IMR-90 (cell line): Measurements from ENCODE around the gene PGK1. TPM values are rescaled to one million over a fixed set of nuclear protein-coding genes. Genes with fewer than 3 reads are reported as not detected.

Source experiments
- ATAC-seq: fragments of 200-7000 bp; cut with Tn5 transposase; 2 replicates; pipeline ENCODE4 v1.9.1; 2020; ENCODE audit warnings: low read depth, mild to moderate bottlenecking, moderate library complexity
- BruUV-seq: library from RNA; stranded (reverse); fragments of 400-500 nt; replicated peaks from 2 replicates; lab custom pipeline; 2021; lab: Mats Ljungman, UMichigan
- CTCF ChIA-PET: fragments of 300-600 bp; formaldehyde crosslinking; extraction: SDS; loops from one replicate; lab custom pipeline; 2021; ENCODE audit warnings: antibody characterized with exemption; lab: Yijun Ruan, JAX
- POLR2A ChIA-PET: fragments of 300-600 bp; sonication (Branson Sonifier 250); formaldehyde crosslinking; loops from one replicate; lab custom pipeline; 2022; ENCODE audit warnings: antibody characterized with exemption; ENCODE audit not compliant: unreplicated experiment; lab: Charles Lee
- DNase-seq: peaks from one replicate; pipeline ENCODE4 v3.0.0; 2013
- H2AFZ ChIP-seq: replicated peaks from 2 replicates; pipeline ENCODE3; 2013; ENCODE audit warnings: low read length, mild to moderate bottlenecking; ENCODE audit not compliant: poor library complexity
- H2AK5ac ChIP-seq: 2 replicates; pipeline ENCODE4 v1.6.1; 2013; ENCODE audit warnings: low read depth, low read length, inconsistent platforms
- H2AK9ac ChIP-seq: replicated peaks from 2 replicates; pipeline ENCODE3; 2013; ENCODE audit warnings: mild to moderate bottlenecking, low read depth, low read length, moderate library complexity; ENCODE audit not compliant: poor library complexity
- H2BK120ac ChIP-seq: 2 replicates; pipeline ENCODE4 v1.6.1; 2013; ENCODE audit warnings: low read depth, low read length, inconsistent platforms
- H2BK15ac ChIP-seq: 3 replicates; pipeline ENCODE4 v1.6.1; 2013; ENCODE audit warnings: low read depth, low read length, inconsistent platforms
- H2BK20ac ChIP-seq: 2 replicates; pipeline ENCODE4 v1.6.1; 2013; ENCODE audit warnings: low read depth, mild to moderate bottlenecking, inconsistent platforms, low read length, moderate library complexity
- H2BK5ac ChIP-seq: 2 replicates; pipeline ENCODE4 v1.6.1; 2013; ENCODE audit warnings: mild to moderate bottlenecking, low read depth, low read length, inconsistent platforms; ENCODE audit not compliant: poor library complexity, severe bottlenecking
- H3K14ac ChIP-seq: replicated peaks from 2 replicates; pipeline ENCODE4 v1.6.1; 2013; ENCODE audit warnings: low read depth, low read length, inconsistent platforms
- H3K18ac ChIP-seq: 2 replicates; pipeline ENCODE4 v1.6.1; 2013; ENCODE audit warnings: low read depth, low read length, control low read depth
- H3K23ac ChIP-seq: 2 replicates; pipeline ENCODE4 v1.6.1; 2013; ENCODE audit warnings: low read depth, low read length, inconsistent platforms
- H3K27ac ChIP-seq: 2 replicates; pipeline ENCODE4 v1.5.1; 2013; ENCODE audit warnings: mild to moderate bottlenecking, control low read depth, low read length; ENCODE audit not compliant: insufficient read depth
- H3K27me3 ChIP-seq: 2 replicates; pipeline ENCODE4 v1.6.1; 2013; ENCODE audit warnings: low read length; ENCODE audit not compliant: control insufficient read depth, insufficient read depth
- H3K36me3 ChIP-seq: 2 replicates; pipeline ENCODE4 v1.6.1; 2013; ENCODE audit warnings: low read length, mixed read lengths; ENCODE audit not compliant: control insufficient read depth, insufficient read depth
- H3K4ac ChIP-seq: 2 replicates; pipeline ENCODE4 v1.6.1; 2013; ENCODE audit warnings: low read depth, low read length, inconsistent platforms
- H3K4me1 ChIP-seq: 2 replicates; pipeline ENCODE4 v1.6.1; 2013; ENCODE audit warnings: low read length, mixed read lengths; ENCODE audit not compliant: control insufficient read depth, insufficient read depth
- H3K4me2 ChIP-seq: 2 replicates; pipeline ENCODE4 v1.6.1; 2013; ENCODE audit warnings: low read depth, mild to moderate bottlenecking, control low read depth, low read length, moderate library complexity
- H3K4me3 ChIP-seq: 2 replicates; pipeline ENCODE4 v1.5.1; 2013; ENCODE audit warnings: low read depth, mild to moderate bottlenecking, control low read depth, low read length, moderate library complexity; ENCODE audit not compliant: insufficient read depth
- H3K56ac ChIP-seq: 2 replicates; pipeline ENCODE4 v1.6.1; 2013; ENCODE audit warnings: low read length, inconsistent platforms; ENCODE audit not compliant: insufficient read depth; ENCODE audit errors: extremely low read depth
- H3K79me1 ChIP-seq, 2 experiments: 2 replicates each; pipeline ENCODE4 v1.6.1; 2013; ENCODE audit warnings: low read length in 2 of 2, inconsistent platforms in 1 of 2, low read depth in 1 of 2
- H3K9ac ChIP-seq: 2 replicates; pipeline ENCODE4 v1.6.1; 2013; ENCODE audit warnings: low read depth, low read length, control low read depth
- H3K9me1 ChIP-seq: 2 replicates; pipeline ENCODE4 v1.6.1; 2013; ENCODE audit warnings: low read length, inconsistent platforms; ENCODE audit not compliant: insufficient read depth
- H3K9me3 ChIP-seq: 2 replicates; pipeline ENCODE4 v1.6.1; 2013; ENCODE audit warnings: low read length; ENCODE audit not compliant: control insufficient read depth, insufficient read depth
- H4K20me1 ChIP-seq: 2 replicates; pipeline ENCODE4 v1.6.1; 2013; ENCODE audit warnings: low read length, inconsistent platforms; ENCODE audit not compliant: insufficient read depth
- H4K5ac ChIP-seq: 2 replicates; pipeline ENCODE4 v1.6.1; 2013; ENCODE audit warnings: mild to moderate bottlenecking, low read depth, low read length, control low read depth
- H4K8ac ChIP-seq, 2 experiments: 2 replicates each; pipeline ENCODE4 v1.6.1; 2013; ENCODE audit warnings: low read depth in 2 of 2, low read length in 2 of 2, control low read depth in 1 of 2, inconsistent platforms in 1 of 2
- H4K91ac ChIP-seq: 2 replicates; pipeline ENCODE4 v1.6.1; 2013; ENCODE audit warnings: low read depth, low read length, inconsistent platforms; ENCODE audit not compliant: insufficient read depth
- CEBPB ChIP-seq: IDR thresholded peaks from 2 replicates; pipeline ENCODE4 v1.6.1; 2012; ENCODE audit warnings: low read depth, low read length, improper control_type of control experiment
- CHD1 ChIP-seq: IDR thresholded peaks from 2 replicates; pipeline ENCODE4 v1.6.1; 2012; ENCODE audit warnings: low read depth, low read length, improper control_type of control experiment
- MAFK ChIP-seq: IDR thresholded peaks from 2 replicates; pipeline ENCODE4 v1.6.1; 2012; ENCODE audit warnings: low read depth, low read length, improper control_type of control experiment
- MAZ ChIP-seq: IDR thresholded peaks from 2 replicates; pipeline ENCODE4 v1.6.1; 2012; ENCODE audit warnings: low read depth, mild to moderate bottlenecking, low read length, improper control_type of control experiment, moderate library complexity, borderline replicate concordance
- WGBS, 2 experiments: methylation state at CpG; one replicate each; pipeline versions ENCODE4 v1.1.5 to v1.1.7; 2013; ENCODE audit warnings: missing lambda C conversion rate in 2 of 2; ENCODE audit not compliant: insufficient read length in 1 of 2; ENCODE audit errors: extremely low coverage in 2 of 2; 5-methylcytosine and 5-hydroxymethylcytosine counted together
- dilution Hi-C: fragments of 300-500 bp; cut with HindIII; formaldehyde crosslinking; loops from one replicate; pipeline ENCODE4 v1.14.3; 2018; ENCODE audit warnings: low sequenced_read_pairs; ENCODE audit not compliant: unreplicated experiment
- in situ Hi-C: fragments of 300-500 bp; cut with MboI; formaldehyde crosslinking; loops from 3 replicates; pipeline ENCODE4 v1.14.3; 2019; ENCODE audit warnings: low sequenced_read_pairs, inconsistent platforms, mixed read lengths
- intact Hi-C: fragments of 100-400 bp; cut with micrococcal nuclease; formaldehyde crosslinking; loops from 2 replicates; pipeline ENCODE4 v1.10.0; 2022
- polyA plus RNA-seq, 3 experiments: library from polyadenylated mRNA; depleted of rRNA; stranded (reverse); fragments of >200 nt; gene quantifications; 2 replicates each; pipeline ENCODE4 v1.2.3, GENCODE V29; 2012; ENCODE audit warnings: low replicate concordance in 1 of 3
- total RNA-seq: library from RNA; depleted of rRNA; stranded (reverse); fragments of >200 nt; gene quantifications from 2 replicates; pipeline ENCODE4 v1.2.3, GENCODE V29; 2012
- TF ChIP-seq, protein P1 (sequence below): conservative IDR thresholded peaks from 2 replicates; pipeline ENCODE4 v1.5.1; 2012; ENCODE audit warnings: mild to moderate bottlenecking, low read depth, low read length, improper control_type of control experiment

PGK1 gene
- total and polyA plus RNA-seq, 2 of the 4 experiments (the other 2 are of a cell fraction), result 498 to 744 TPM

DNA sequence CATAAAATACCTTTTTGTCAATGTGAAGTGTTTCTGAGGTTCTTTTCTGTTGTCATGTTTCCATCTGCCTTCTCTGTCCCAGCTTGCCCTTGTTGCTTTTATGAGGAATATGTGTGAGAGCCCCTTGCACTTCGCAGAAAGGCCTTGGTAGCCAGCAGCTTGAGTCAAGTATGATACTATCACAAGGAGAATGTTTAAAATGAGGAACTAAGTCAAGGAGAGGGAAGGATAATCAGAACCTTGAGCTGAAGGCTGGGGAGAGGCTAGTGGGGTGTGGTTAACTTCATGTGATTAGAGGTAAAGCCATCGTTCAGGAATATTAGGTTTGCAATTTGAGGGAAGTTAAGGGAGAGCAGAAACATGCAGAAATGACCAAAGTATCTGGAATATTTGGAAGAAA, 12.7 kb downstream of the PGK1 start:
- CTCF ChIA-PET, result interaction anchor here (0.6 kb wide), 1 partner anchor 1011 kb away, joined by 3 read pairs; no protein-coding TSS in a partner anchor
- Histone ChIP-seq H2BK20ac (no peak overlapping the region), H3K4me2 (no peak overlapping the region), H3K27ac (no peak overlapping the region), H3K9ac (no peak overlapping the region), H3K27me3 (no peaks in the 10 kb centered on the region), H3K9me3 (no peaks in the 10 kb centered on the region), H4K20me1 (peaks cover 79% of the 10 kb centered on the region), H3K4ac (no peak overlapping the region), H3K9me1 (no peaks in the 10 kb centered on the region), H3K18ac (no peak overlapping the region), H4K91ac (no peak overlapping the region), H3K14ac (no peak overlapping the region), H3K4me1 (no peaks in the 10 kb centered on the region), H4K5ac (no peak overlapping the region), H2AK9ac (no peak overlapping the region), H2BK120ac (no peak overlapping the region), H3K79me1 (peaks cover 0 to 6% of the 10 kb centered on the region in 2 experiments; a peak in 3 of 4 replicates), H3K23ac (no peak overlapping the region), H2AK5ac (no peak overlapping the region), H3K36me3 (peaks cover 51% of the 10 kb centered on the region), H2AFZ (no peak overlapping the region), H3K4me3 (no peak overlapping the region), H2BK5ac (no peak overlapping the region), H4K8ac (no peak overlapping the region), H2BK15ac (no peak overlapping the region), H3K56ac (no peak overlapping the region)
- dilution Hi-C loops (no loop called here), in situ Hi-C loops (no loop called here), intact Hi-C loops (no loop called here)
- POLR2A ChIA-PET, result no interaction called here
- no TSS peak for BruUV-seq
- DNase-seq, result no peak
- no peak for ATAC-seq
- TF ChIP-seq MAFK (no peak), CHD1 (no peak), CEBPB (no peak), MAZ (no peak)
- TF ChIP-seq, protein P1, sequence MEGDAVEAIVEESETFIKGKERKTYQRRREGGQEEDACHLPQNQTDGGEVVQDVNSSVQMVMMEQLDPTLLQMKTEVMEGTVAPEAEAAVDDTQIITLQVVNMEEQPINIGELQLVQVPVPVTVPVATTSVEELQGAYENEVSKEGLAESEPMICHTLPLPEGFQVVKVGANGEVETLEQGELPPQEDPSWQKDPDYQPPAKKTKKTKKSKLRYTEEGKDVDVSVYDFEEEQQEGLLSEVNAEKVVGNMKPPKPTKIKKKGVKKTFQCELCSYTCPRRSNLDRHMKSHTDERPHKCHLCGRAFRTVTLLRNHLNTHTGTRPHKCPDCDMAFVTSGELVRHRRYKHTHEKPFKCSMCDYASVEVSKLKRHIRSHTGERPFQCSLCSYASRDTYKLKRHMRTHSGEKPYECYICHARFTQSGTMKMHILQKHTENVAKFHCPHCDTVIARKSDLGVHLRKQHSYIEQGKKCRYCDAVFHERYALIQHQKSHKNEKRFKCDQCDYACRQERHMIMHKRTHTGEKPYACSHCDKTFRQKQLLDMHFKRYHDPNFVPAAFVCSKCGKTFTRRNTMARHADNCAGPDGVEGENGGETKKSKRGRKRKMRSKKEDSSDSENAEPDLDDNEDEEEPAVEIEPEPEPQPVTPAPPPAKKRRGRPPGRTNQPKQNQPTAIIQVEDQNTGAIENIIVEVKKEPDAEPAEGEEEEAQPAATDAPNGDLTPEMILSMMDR, result no peak
- WGBS, 2 experiments, result 60% methylated on average over 1 of the region's 2 CpGs; no CpG with 5 or more reads in 1 of the 2 experiments
